SK-N-SH treated with all-trans-retinoic acid at 6 μM for 48 hours (cell line): ENCODE measurements around the gene C5orf34.

ENCODE experiments used
- ARNTL ChIP-seq: fragments of 450-650 bp; formaldehyde crosslinking; IDR thresholded peaks from 2 replicates; pipeline ENCODE4 v1.5.0; 2020; ENCODE audit warnings: low read depth, mild to moderate bottlenecking, moderate library complexity, borderline replicate concordance
- CSRNP3 ChIP-seq: fragments of 250-450 bp; sonication (Bioruptor Pico); IDR thresholded peaks from 2 replicates; pipeline ENCODE4 v1.5.1; 2021; ENCODE audit warnings: mild to moderate bottlenecking, moderate library complexity
- GLIS3 ChIP-seq: fragments of 250-450 bp; sonication (Bioruptor Pico); IDR thresholded peaks from 2 replicates; pipeline ENCODE4 v1.5.0; 2020; ENCODE audit warnings: mild to moderate bottlenecking, moderate library complexity
- ISL1 ChIP-seq: fragments of 250-450 bp; sonication (Bioruptor Pico); IDR thresholded peaks from 2 replicates; pipeline ENCODE4 v2.1.2; 2022; ENCODE audit warnings: mild to moderate bottlenecking, moderate library complexity
- PATZ1 ChIP-seq: fragments of 250-450 bp; sonication (Bioruptor Pico); IDR thresholded peaks from 2 replicates; pipeline ENCODE4 v1.8.0; 2020; ENCODE audit warnings: mild to moderate bottlenecking, moderate library complexity, borderline replicate concordance
- POU6F1 ChIP-seq: fragments of 250-450 bp; sonication (Bioruptor Pico); IDR thresholded peaks from 2 replicates; pipeline ENCODE4 v1.8.0; 2021; ENCODE audit warnings: low read depth, mild to moderate bottlenecking, moderate library complexity, borderline replicate concordance
- RARB ChIP-seq: fragments of 250-450 bp; sonication (Bioruptor Pico); IDR thresholded peaks from 2 replicates; pipeline ENCODE4 v1.8.0; 2021; ENCODE audit warnings: mild to moderate bottlenecking, moderate library complexity
- TCF4 ChIP-seq: fragments of 250-450 bp; sonication (Bioruptor Pico); IDR thresholded peaks from 2 replicates; pipeline ENCODE4 v1.8.0; 2021; ENCODE audit warnings: mild to moderate bottlenecking, moderate library complexity, borderline replicate concordance
- TOX ChIP-seq: fragments of 250-450 bp; sonication (Bioruptor Pico); IDR thresholded peaks from 2 replicates; pipeline ENCODE4 v1.8.0; 2021; ENCODE audit warnings: mild to moderate bottlenecking, moderate library complexity, borderline replicate concordance
- ZFP3 ChIP-seq: fragments of 250-450 bp; sonication (Bioruptor Pico); IDR thresholded peaks from 2 replicates; pipeline ENCODE4 v1.5.0; 2020; ENCODE audit warnings: mild to moderate bottlenecking, moderate library complexity
- ZFP30 ChIP-seq: fragments of 450-650 bp; formaldehyde crosslinking; IDR thresholded peaks from 2 replicates; pipeline ENCODE4 v1.5.0; 2022; ENCODE audit warnings: mild to moderate bottlenecking, moderate library complexity
- ZNF70 ChIP-seq: fragments of 450-650 bp; formaldehyde crosslinking; IDR thresholded peaks from 2 replicates; pipeline ENCODE4 v1.5.0; 2020; ENCODE audit warnings: mild to moderate bottlenecking, moderate library complexity
- TF ChIP-seq, protein P1 (sequence below): fragments of 250-450 bp; sonication (Bioruptor Pico); IDR thresholded peaks from 2 replicates; pipeline ENCODE4 v1.5.1; 2020; ENCODE audit warnings: low read depth, mild to moderate bottlenecking, moderate library complexity

- TF ChIP-seq ISL1 (CRISPR knock-in tag) (no peak), GLIS3 (0 out of 2 replicates have a peak, but pooled peaks have one; percentile 22), ZFP30 (CRISPR knock-in tag) (no peak), ARNTL (CRISPR knock-in tag) (no peak), ZNF70 (CRISPR knock-in tag) (no peak), CSRNP3 (CRISPR knock-in tag) (no peak), PATZ1 (CRISPR knock-in tag) (no peak), TCF4 (no peak; the same call in 1 of the 2 replicates), TOX (CRISPR knock-in tag) (no peak), ZFP3 (no peak), POU6F1 (CRISPR knock-in tag) (no peak), RARB (CRISPR knock-in tag) (no peak)
- TF ChIP-seq, protein P1, sequence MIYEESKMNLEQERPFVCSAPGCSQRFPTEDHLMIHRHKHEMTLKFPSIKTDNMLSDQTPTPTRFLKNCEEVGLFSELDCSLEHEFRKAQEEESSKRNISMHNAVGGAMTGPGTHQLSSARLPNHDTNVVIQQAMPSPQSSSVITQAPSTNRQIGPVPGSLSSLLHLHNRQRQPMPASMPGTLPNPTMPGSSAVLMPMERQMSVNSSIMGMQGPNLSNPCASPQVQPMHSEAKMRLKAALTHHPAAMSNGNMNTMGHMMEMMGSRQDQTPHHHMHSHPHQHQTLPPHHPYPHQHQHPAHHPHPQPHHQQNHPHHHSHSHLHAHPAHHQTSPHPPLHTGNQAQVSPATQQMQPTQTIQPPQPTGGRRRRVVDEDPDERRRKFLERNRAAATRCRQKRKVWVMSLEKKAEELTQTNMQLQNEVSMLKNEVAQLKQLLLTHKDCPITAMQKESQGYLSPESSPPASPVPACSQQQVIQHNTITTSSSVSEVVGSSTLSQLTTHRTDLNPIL (CRISPR knock-in tag): no peak
Measured at GRCh38 chr5:43484106-43484849, 30.7 kb downstream of the C5orf34 start.
